Right atrium auricular region (tissue), 2 donors: ENCODE results near the gene MSANTD2. TPM values are rescaled to one million over a fixed set of nuclear protein-coding genes. Genes with fewer than 3 reads are reported as not detected.

ENCODE experiments used
- DNase-seq: peaks from one replicate; pipeline ENCODE4 v3.0.0-alpha.2; 2019; ENCODE audit warnings: low spot score
- H3K27ac ChIP-seq, 2 donors: fragments of 200-600 bp; sonication (generic); 1 replicate in 1 of 2; 2 replicates in 1 of 2; pipeline ENCODE4 v1.5.1; 2016 to 2019
- H3K27me3 ChIP-seq, 2 donors: fragments of 200-600 bp; sonication (generic); one replicate each; pipeline versions ENCODE4 v1.5.1 to v1.6.0; 2017 to 2019
- H3K36me3 ChIP-seq: fragments of 200-600 bp; sonication (generic); one replicate; pipeline ENCODE4 v1.5.1; 2016
- H3K4me1 ChIP-seq, 2 donors: fragments of 200-600 bp; sonication (generic); one replicate each; pipeline versions ENCODE4 v1.5.1 to v1.6.0; 2017 to 2019
- H3K4me3 ChIP-seq, 2 donors: fragments of 200-600 bp; sonication (generic); 1 replicate in 1 of 2; 2 replicates in 1 of 2; pipeline ENCODE4 v1.5.1; 2017 to 2019; ENCODE audit warnings: mild to moderate bottlenecking in 1 of 2, moderate library complexity in 1 of 2
- H3K9me3 ChIP-seq, 2 donors: fragments of 200-600 bp; sonication (generic); one replicate each; pipeline ENCODE4 v1.5.1; 2019
- CTCF ChIP-seq, 2 donors: fragments of 200-600 bp; sonication (generic); IDR thresholded peaks; one replicate each; pipeline ENCODE4 v1.5.1; 2019; ENCODE audit warnings: antibody characterized with exemption in 2 of 2
- total RNA-seq, 2 donors: library from RNA; depleted of rRNA; stranded (reverse); fragments of >200 nt; gene quantifications; one replicate each; pipeline ENCODE4 v1.1.0, GENCODE V29; 2016

The MSANTD2 gene
- total RNA-seq, 2 donors from 2014 or later, result 2.9 to 6.5 TPM

- H3K4me1 ChIP-seq, result no peaks in the 10 kb centered on the region
- no peak overlapping the region for H3K27ac ChIP-seq
- H3K27me3 ChIP-seq, result no peaks in the 10 kb centered on the region
- TF ChIP-seq CTCF (IDR thresholded peaks at IDR 0.05), result no peak
- no peak overlapping the region for H3K4me3 ChIP-seq
- H3K9me3 ChIP-seq, result no peaks in the 10 kb centered on the region
- H3K36me3 ChIP-seq, result no peaks in the 10 kb centered on the region
- DNase-seq, result no peak
These were observed 30.5 kb upstream of the MSANTD2 start for GRCh38 chr11:124830749-124831148.

- Histone ChIP-seq H3K27me3 (no peaks in the 10 kb centered on the region), H3K27ac (no peak overlapping the region), H3K4me3 (no peak overlapping the region), H3K9me3 (no peaks in the 10 kb centered on the region), H3K4me1 (no peaks in the 10 kb centered on the region), H3K36me3 (no peaks in the 10 kb centered on the region)
- no peak for DNase-seq
- no peak for TF ChIP-seq CTCF (IDR thresholded peaks at IDR 0.05)
These were observed 29.8 kb upstream of the MSANTD2 start for GRCh38 chr11:124829986-124830385.

- TF ChIP-seq CTCF (IDR thresholded peaks at IDR 0.05), result no peak
- H3K4me1 ChIP-seq, result no peaks in the 10 kb centered on the region
These were observed 25.7 kb upstream of the MSANTD2 start for GRCh38 chr11:124825876-124826275.

GRCh38 chr11:124823512-124824376 is 23.5 kb upstream of the MSANTD2 start:
- Histone ChIP-seq H3K4me3 (no peak overlapping the region), H3K27ac (no peak overlapping the region), H3K36me3 (no peaks in the 10 kb centered on the region), H3K9me3 (no peaks in the 10 kb centered on the region), H3K27me3 (no peaks in the 10 kb centered on the region), H3K4me1 (no peaks in the 10 kb centered on the region)
- DNase-seq, result no peak
- TF ChIP-seq CTCF (IDR thresholded peaks at IDR 0.05), result no peak

More at GRCh38 chr11:124825876-124826275, 25.7 kb upstream of the MSANTD2 start:
- no peak overlapping the region for H3K4me3 ChIP-seq
- H3K27ac ChIP-seq, result no peak overlapping the region
- no peaks in the 10 kb centered on the region for H3K27me3 ChIP-seq
- H3K36me3 ChIP-seq, result no peaks in the 10 kb centered on the region
- DNase-seq, result no peak
- H3K9me3 ChIP-seq, result no peaks in the 10 kb centered on the region

GRCh38 chr11:124821995-124822730 is 22.0 kb upstream of the MSANTD2 start:
- H3K27ac ChIP-seq, result no peak overlapping the region
- no peak overlapping the region for H3K4me3 ChIP-seq
- H3K36me3 ChIP-seq, result no peaks in the 10 kb centered on the region
- H3K4me1 ChIP-seq, result no peaks in the 10 kb centered on the region
- no peak for DNase-seq
- H3K9me3 ChIP-seq, result no peaks in the 10 kb centered on the region
- TF ChIP-seq CTCF (IDR thresholded peaks at IDR 0.05), result no peak
- no peaks in the 10 kb centered on the region for H3K27me3 ChIP-seq
